Measurements from ENCODE around the gene SLC2A10. TPM values are rescaled to one million over a fixed set of nuclear protein-coding genes. Genes with fewer than 3 reads are reported as not detected.
A peak's percentile ranks its signal among the peaks of the same experiment; 100 is the strongest.

The SLC2A10 gene
- total and polyA plus RNA-seq, 2 donors (not counting 3 experiments of a cell fraction or from before 2014, with no cell fraction given): 11.2 to 13.6 TPM

DNA sequence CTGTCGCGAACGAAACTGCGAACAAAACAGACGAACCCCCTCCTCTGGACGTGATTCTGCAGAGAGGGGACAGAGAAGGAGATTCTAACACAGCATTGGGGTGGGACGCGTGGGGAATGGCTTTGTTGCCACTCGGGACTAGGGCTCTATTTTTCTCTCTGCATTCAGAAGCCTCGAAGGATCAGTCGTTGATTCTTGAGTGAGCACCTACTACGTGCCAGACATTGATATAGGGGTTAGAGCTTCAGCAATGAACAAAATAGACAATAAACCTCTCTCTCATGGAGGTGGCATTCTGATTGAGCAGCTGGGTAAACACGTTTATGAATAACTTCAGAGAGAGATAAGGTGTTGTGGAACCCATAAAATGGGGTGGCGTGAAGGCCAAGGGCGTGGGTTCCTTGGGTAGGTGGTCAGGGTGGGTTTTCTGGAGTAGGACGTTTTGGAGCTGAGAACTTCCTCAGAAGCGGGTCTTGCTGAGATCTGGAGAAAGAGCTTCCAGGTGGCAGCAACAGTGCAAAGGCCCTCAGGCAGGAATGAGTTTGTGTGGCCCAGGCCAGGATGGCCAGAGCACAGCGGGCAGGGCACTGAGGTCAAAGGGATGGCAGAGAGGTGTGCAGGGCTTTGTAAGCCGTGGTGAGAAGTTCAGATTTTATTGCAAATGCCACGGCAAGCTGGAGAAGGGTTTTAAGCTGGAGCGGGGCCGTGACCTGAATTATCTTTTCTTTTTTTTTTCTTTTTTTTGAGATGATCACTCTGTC lies 884 bp downstream of the SLC2A10 start:
- no peaks in the 10 kb centered on the region for H3K9me3 ChIP-seq (replicated peaks; ENCODE audit: control insufficient read depth, insufficient read depth, low read length)
- FAIRE-seq: no peak
- H3K79me2 ChIP-seq (ENCODE audit: control insufficient read depth, insufficient read depth, low read length): no peaks in the 10 kb centered on the region
- dilution Hi-C loops (cut with MboI; ENCODE audit: extremely low pct_ligation_motif_present, low sequenced_read_pairs): no loop called here
- H3K9me1 ChIP-seq (replicated peaks; ENCODE audit: control insufficient read depth, extremely low read depth, insufficient read depth, low read length): no peaks in the 10 kb centered on the region
- peak overlapping the region; percentile 98 for H2AFZ ChIP-seq (ENCODE audit: low read depth, low read length)
- peak overlapping the region; percentile 74 for H3K9ac ChIP-seq (replicated peaks; ENCODE audit: extremely low read depth, insufficient read depth, low read length)
- peaks cover 0 to 6% of the 10 kb centered on the region in 2 experiments for H3K27me3 ChIP-seq (ENCODE audit: control insufficient read depth in 2 of 2, insufficient read depth in 2 of 2, low read length in 2 of 2)
- TF ChIP-seq EZH2 (IDR thresholded peaks at IDR 0.05; ENCODE audit: borderline replicate concordance, low read depth, low read length, severe bottlenecking) (no peak), FOS (IDR thresholded peaks at IDR 0.05; ENCODE audit: borderline replicate concordance, insufficient read depth, low read length) (no peak), GATA2 (IDR thresholded peaks at IDR 0.05; ENCODE audit: insufficient read depth, insufficient read length, low read depth, low read length) (no peak), CTCF (IDR thresholded peaks at IDR 0.05; ENCODE audit: extremely low read depth in 1 of 2, insufficient read depth in 1 of 2, low read depth in 1 of 2, low read length in 2 of 2) (no peak), MYC (IDR thresholded peaks at IDR 0.05; ENCODE audit: low read depth, low read length) (no peak), JUN (IDR thresholded peaks at IDR 0.05; ENCODE audit: borderline replicate concordance, insufficient read depth, insufficient read length, low read depth) (no peak), POLR2A (IDR thresholded peaks at IDR 0.05; ENCODE audit: low read depth, low read length) (no peak), POLR2AphosphoS5 (IDR thresholded peaks at IDR 0.05; ENCODE audit: insufficient read depth, low read depth, low read length) (no peak), MAX (IDR thresholded peaks at IDR 0.05; ENCODE audit: insufficient read depth, insufficient read length) (no peak)
- peaks cover 9% of the 10 kb centered on the region for H3K4me1 ChIP-seq (ENCODE audit: control insufficient read depth, extremely low read depth, insufficient read depth, low read length)
- H3K36me3 ChIP-seq (ENCODE audit: control insufficient read depth in 2 of 2, extremely low read depth in 1 of 2, insufficient read depth in 2 of 2, low read length in 2 of 2): peaks cover 0 to 1% of the 10 kb centered on the region in 2 experiments
- DNase-seq (ENCODE audit: low read depth, low spot score): no peak
- intact Hi-C loops (cut with micrococcal nuclease): no loop called here
- H3K4me3 ChIP-seq (replicated peaks in 1 of 3; ENCODE audit: insufficient read depth in 1 of 3, low read depth in 1 of 3, low read length in 3 of 3): peak overlapping the region; percentile 73 to 82 (median 77)
- no TSS peak for BruUV-seq (replicated peaks)
- peak overlapping the region; percentile 80 for H3K4me2 ChIP-seq (ENCODE audit: insufficient read depth, low read length)
- POLR2A ChIA-PET: interaction anchor here (1.2 kb wide), 1 partner anchor 21 kb away, joined by 3 read pairs; the partner anchor contains the start of gene TP53RK
- peak overlapping the region; percentile 3 for H3K27ac ChIP-seq (ENCODE audit: insufficient read depth, low read depth, low read length)
- no peaks in the 10 kb centered on the region for H4K20me1 ChIP-seq (replicated peaks; ENCODE audit: control insufficient read depth, extremely low read depth, insufficient read depth, low read length)
- CTCF ChIA-PET: interaction anchor here (0.8 kb wide), 1 partner anchor 13 kb away, joined by 3 read pairs; no protein-coding TSS in a partner anchor

All from endothelial cell of umbilical vein (primary cell).